GM23338 (cell line): ENCODE measurements around the gene VIL1. TPM values are rescaled to one million over a fixed set of nuclear protein-coding genes. Genes with fewer than 3 reads are reported as not detected.

Source experiments
- ATAC-seq: fragments of 200-7000 bp; cut with Tn5 transposase; 3 replicates; pipeline ENCODE4 v1.9.1; 2020
- DNase-seq: peaks from one replicate; pipeline ENCODE4 v3.0.0-alpha.2; 2015; ENCODE audit warnings: low spot score
- H2AFZ ChIP-seq: fragments of 200-600 bp; sonication (generic); 2 replicates; pipeline ENCODE4 v1.8.0; 2016; ENCODE audit warnings: antibody characterized with exemption, mild to moderate bottlenecking, moderate library complexity
- H3F3A ChIP-seq: fragments of 200-600 bp; sonication (generic); replicated peaks from 2 replicates; pipeline ENCODE4 v1.8.0; 2017; ENCODE audit warnings: antibody characterized with exemption, mixed run types, low read depth
- H3K27ac ChIP-seq: fragments of 200-600 bp; sonication (generic); 2 replicates; pipeline ENCODE4 v1.6.1; 2016; ENCODE audit warnings: low read depth
- H3K27me3 ChIP-seq: fragments of 200-600 bp; sonication (generic); 2 replicates; pipeline ENCODE4 v1.8.0; 2016; ENCODE audit warnings: mild to moderate bottlenecking, mixed run types, moderate library complexity; ENCODE audit not compliant: insufficient read depth
- H3K36me3 ChIP-seq: fragments of 200-600 bp; sonication (generic); 2 replicates; pipeline ENCODE4 v1.8.0; 2016; ENCODE audit warnings: mild to moderate bottlenecking; ENCODE audit not compliant: insufficient read depth
- H3K4me1 ChIP-seq: fragments of 200-600 bp; sonication (generic); 2 replicates; pipeline ENCODE4 v1.8.0; 2016; ENCODE audit warnings: mild to moderate bottlenecking, moderate library complexity; ENCODE audit not compliant: insufficient read depth
- H3K4me2 ChIP-seq: fragments of 200-600 bp; sonication (generic); 2 replicates; pipeline ENCODE4 v1.7.1; 2017; ENCODE audit warnings: mixed run types
- H3K4me3 ChIP-seq: fragments of 200-600 bp; sonication (generic); 2 replicates; pipeline ENCODE4 v1.6.1; 2016; ENCODE audit warnings: mixed run types
- H3K79me2 ChIP-seq: fragments of 200-600 bp; sonication (generic); replicated peaks from 2 replicates; pipeline ENCODE4 v1.8.0; 2017; ENCODE audit warnings: mild to moderate bottlenecking; ENCODE audit not compliant: insufficient read depth
- H3K9me2 ChIP-seq: fragments of 200-600 bp; sonication (generic); 2 replicates; pipeline ENCODE4 v1.8.0; 2017; ENCODE audit not compliant: insufficient read depth
- H4K20me1 ChIP-seq: fragments of 200-600 bp; sonication (generic); replicated peaks from 2 replicates; pipeline ENCODE4 v1.8.0; 2017; ENCODE audit warnings: mild to moderate bottlenecking; ENCODE audit not compliant: insufficient read depth
- H3K27ac Mint-ChIP-seq: 2 replicates; pipeline ENCODE4 v1.8.0; 2020; ENCODE audit warnings: inconsistent platforms, mild to moderate bottlenecking, moderate library complexity, mixed read lengths
- H3K27me3 Mint-ChIP-seq: 3 replicates; pipeline ENCODE4 v1.8.0; 2022; ENCODE audit warnings: low read depth, mild to moderate bottlenecking, moderate library complexity, mixed read lengths, inconsistent platforms; ENCODE audit not compliant: insufficient read depth, poor library complexity
- H3K36me3 Mint-ChIP-seq: 3 replicates; pipeline ENCODE4 v1.8.0; 2021; ENCODE audit warnings: low read depth, mild to moderate bottlenecking, inconsistent platforms, moderate library complexity, mixed read lengths
- H3K4me1 Mint-ChIP-seq: 3 replicates; pipeline ENCODE4 v1.8.0; 2020; ENCODE audit warnings: mild to moderate bottlenecking, inconsistent platforms, mixed read lengths
- H3K4me3 Mint-ChIP-seq: 3 replicates; pipeline ENCODE4 v1.8.0; 2021; ENCODE audit warnings: moderate library complexity, mild to moderate bottlenecking, inconsistent platforms, mixed read lengths
- H3K9me3 Mint-ChIP-seq: 3 replicates; pipeline ENCODE4 v1.8.0; 2020; ENCODE audit warnings: moderate library complexity, mild to moderate bottlenecking, inconsistent platforms, mixed read lengths
- CREB1 ChIP-seq: fragments of 250-450 bp; sonication (Bioruptor Pico); IDR thresholded peaks from 2 replicates; pipeline ENCODE4 v1.5.0; 2020; ENCODE audit warnings: low read depth, mild to moderate bottlenecking, moderate library complexity
- ETS1 ChIP-seq: IDR thresholded peaks from 2 replicates; pipeline ENCODE4 v1.6.1; 2016; ENCODE audit warnings: antibody characterized with exemption
- POLR2AphosphoS5 ChIP-seq: IDR thresholded peaks from 2 replicates; pipeline ENCODE4 v1.6.1; 2016; ENCODE audit warnings: antibody characterized with exemption, low read depth
- STAT1 ChIP-seq: IDR thresholded peaks from one replicate; pipeline ENCODE4 v1.6.1; 2016; ENCODE audit warnings: antibody characterized with exemption; ENCODE audit not compliant: unreplicated experiment
- ZNF114 ChIP-seq: fragments of 250-450 bp; sonication (Bioruptor Pico); IDR thresholded peaks from 2 replicates; pipeline ENCODE4 v1.5.0; 2020; ENCODE audit warnings: mild to moderate bottlenecking, moderate library complexity
- ZNF462 ChIP-seq: fragments of 250-450 bp; sonication (Bioruptor Pico); IDR thresholded peaks from 2 replicates; pipeline ENCODE4 v1.5.0; 2020; ENCODE audit warnings: mild to moderate bottlenecking, moderate library complexity
- polyA plus RNA-seq: library from polyadenylated mRNA; unstranded; fragments of >200 nt; fragmentation: Nextera tagmentation; extraction: Ambion mirVana; gene quantifications from 2 replicates; pipeline ENCODE4 v1.2.1, GENCODE V29; 2016
- total RNA-seq: library from RNA; depleted of rRNA; stranded (reverse); fragments of >200 nt; shearing (Covaris generic); gene quantifications from 2 replicates; pipeline ENCODE4 v1.2.3, GENCODE V29; 2014
- TF ChIP-seq, protein P1 (sequence below): IDR thresholded peaks from one replicate; pipeline ENCODE4 v1.6.1; 2018; ENCODE audit warnings: antibody characterized with exemption; ENCODE audit not compliant: unreplicated experiment

Gene VIL1
- total and polyA plus RNA-seq, 2 experiments from 2014 or later = 3.5 to 5.9 TPM

- DNase-seq = no peak
- H3K27ac Mint-ChIP-seq = peak overlapping the region; percentile 58
- peaks cover 22% of the 10 kb centered on the region for H3K4me1 Mint-ChIP-seq
- peak overlapping the region; percentile 68 for H3K4me3 Mint-ChIP-seq
- Histone ChIP-seq H3K27ac (peak overlapping the region; percentile 89; the same call in 1 of the 2 replicates), H2AFZ (peak overlapping the region; percentile 95), H3K4me2 (peak overlapping the region; percentile 90), H3K4me3 (peak overlapping the region; percentile 61), H4K20me1 (no peaks in the 10 kb centered on the region), H3K79me2 (no peaks in the 10 kb centered on the region), H3K9me2 (no peaks in the 10 kb centered on the region), H3K27me3 (no peaks in the 10 kb centered on the region), H3F3A (peaks cover 17% of the 10 kb centered on the region), H3K36me3 (no peaks in the 10 kb centered on the region), H3K4me1 (peaks cover 27% of the 10 kb centered on the region)
- H3K9me3 Mint-ChIP-seq = no peaks in the 10 kb centered on the region
- TF ChIP-seq, protein P1, sequence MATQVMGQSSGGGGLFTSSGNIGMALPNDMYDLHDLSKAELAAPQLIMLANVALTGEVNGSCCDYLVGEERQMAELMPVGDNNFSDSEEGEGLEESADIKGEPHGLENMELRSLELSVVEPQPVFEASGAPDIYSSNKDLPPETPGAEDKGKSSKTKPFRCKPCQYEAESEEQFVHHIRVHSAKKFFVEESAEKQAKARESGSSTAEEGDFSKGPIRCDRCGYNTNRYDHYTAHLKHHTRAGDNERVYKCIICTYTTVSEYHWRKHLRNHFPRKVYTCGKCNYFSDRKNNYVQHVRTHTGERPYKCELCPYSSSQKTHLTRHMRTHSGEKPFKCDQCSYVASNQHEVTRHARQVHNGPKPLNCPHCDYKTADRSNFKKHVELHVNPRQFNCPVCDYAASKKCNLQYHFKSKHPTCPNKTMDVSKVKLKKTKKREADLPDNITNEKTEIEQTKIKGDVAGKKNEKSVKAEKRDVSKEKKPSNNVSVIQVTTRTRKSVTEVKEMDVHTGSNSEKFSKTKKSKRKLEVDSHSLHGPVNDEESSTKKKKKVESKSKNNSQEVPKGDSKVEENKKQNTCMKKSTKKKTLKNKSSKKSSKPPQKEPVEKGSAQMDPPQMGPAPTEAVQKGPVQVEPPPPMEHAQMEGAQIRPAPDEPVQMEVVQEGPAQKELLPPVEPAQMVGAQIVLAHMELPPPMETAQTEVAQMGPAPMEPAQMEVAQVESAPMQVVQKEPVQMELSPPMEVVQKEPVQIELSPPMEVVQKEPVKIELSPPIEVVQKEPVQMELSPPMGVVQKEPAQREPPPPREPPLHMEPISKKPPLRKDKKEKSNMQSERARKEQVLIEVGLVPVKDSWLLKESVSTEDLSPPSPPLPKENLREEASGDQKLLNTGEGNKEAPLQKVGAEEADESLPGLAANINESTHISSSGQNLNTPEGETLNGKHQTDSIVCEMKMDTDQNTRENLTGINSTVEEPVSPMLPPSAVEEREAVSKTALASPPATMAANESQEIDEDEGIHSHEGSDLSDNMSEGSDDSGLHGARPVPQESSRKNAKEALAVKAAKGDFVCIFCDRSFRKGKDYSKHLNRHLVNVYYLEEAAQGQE = no peak
- TF ChIP-seq ZNF462 (CRISPR knock-in tag) (no peak), ZNF114 (CRISPR knock-in tag) (no peak), ETS1 (no peak), STAT1 (no peak), CREB1 (CRISPR knock-in tag) (no peak), POLR2AphosphoS5 (0 out of 2 replicates have a peak, but pooled peaks have one; percentile 29)
- H3K27me3 Mint-ChIP-seq = peaks cover 7% of the 10 kb centered on the region
- ATAC-seq = peak; percentile 10
- peaks cover 12% of the 10 kb centered on the region for H3K36me3 Mint-ChIP-seq
Measured at GRCh38 chr2:218406949-218407618, 11.8 kb upstream of the VIL1 start.
